Neural progenitor cell (in vitro differentiated cells): ENCODE data around the gene HCLS1. TPM values are rescaled to one million over a fixed set of nuclear protein-coding genes. Genes with fewer than 3 reads are reported as not detected.

Experiments used
- DNase-seq: peaks from one replicate; pipeline ENCODE4 v3.0.0-alpha.2; 2016; ENCODE audit warnings: low spot score
- H2AFZ ChIP-seq: fragments of 200-600 bp; sonication (generic); replicated peaks from 2 replicates; pipeline ENCODE4 v1.6.1; 2016; ENCODE audit warnings: antibody characterized with exemption
- H3F3A ChIP-seq: fragments of 200-600 bp; sonication (generic); 2 replicates; pipeline ENCODE4 v1.6.1; 2016; ENCODE audit warnings: antibody characterized with exemption, low read depth
- H3K27ac ChIP-seq: fragments of 200-600 bp; sonication (generic); 2 replicates; pipeline ENCODE4 v1.5.1; 2016; ENCODE audit warnings: mild to moderate bottlenecking
- H3K27me3 ChIP-seq: fragments of 200-600 bp; sonication (generic); 2 replicates; pipeline ENCODE4 v1.6.1; 2016; ENCODE audit warnings: mild to moderate bottlenecking, moderate library complexity
- H3K36me3 ChIP-seq: fragments of 200-600 bp; sonication (generic); 2 replicates; pipeline ENCODE4 v1.5.1; 2016
- H3K4me1 ChIP-seq: fragments of 200-600 bp; sonication (generic); 2 replicates; pipeline ENCODE4 v1.6.1; 2016; ENCODE audit warnings: mixed run types
- H3K4me2 ChIP-seq: fragments of 200-600 bp; sonication (generic); 2 replicates; pipeline ENCODE4 v1.6.1; 2016
- H3K4me3 ChIP-seq: fragments of 200-600 bp; sonication (generic); 2 replicates; pipeline ENCODE4 v1.5.1; 2016
- H3K79me2 ChIP-seq: fragments of 200-600 bp; sonication (generic); 2 replicates; pipeline ENCODE4 v1.6.1; 2016; ENCODE audit warnings: low read depth
- H3K9ac ChIP-seq: fragments of 200-600 bp; sonication (generic); 2 replicates; pipeline ENCODE4 v1.6.1; 2016
- H3K9me3 ChIP-seq: fragments of 200-600 bp; sonication (generic); 2 replicates; pipeline ENCODE4 v1.5.1; 2016; ENCODE audit warnings: low read depth
- H4K20me1 ChIP-seq: fragments of 200-600 bp; sonication (generic); 2 replicates; pipeline ENCODE4 v1.6.1; 2016; ENCODE audit warnings: low read depth
- H3K27ac Mint-ChIP-seq: 3 replicates; pipeline ENCODE4 v1.8.0; 2021; ENCODE audit warnings: mixed read lengths
- H3K27me3 Mint-ChIP-seq: 2 replicates; pipeline ENCODE4 v1.8.0; 2022; ENCODE audit warnings: low read depth, mild to moderate bottlenecking, inconsistent platforms, moderate library complexity, mixed read lengths; ENCODE audit not compliant: insufficient read depth
- H3K36me3 Mint-ChIP-seq: 3 replicates; pipeline ENCODE4 v1.8.0; 2021; ENCODE audit warnings: mixed read lengths
- H3K4me1 Mint-ChIP-seq: 3 replicates; pipeline ENCODE4 v1.8.0; 2021; ENCODE audit warnings: mixed read lengths
- H3K4me3 Mint-ChIP-seq: 3 replicates; pipeline ENCODE4 v1.8.0; 2021; ENCODE audit warnings: mild to moderate bottlenecking, moderate library complexity, mixed read lengths
- H3K9me3 Mint-ChIP-seq: 3 replicates; pipeline ENCODE4 v1.8.0; 2020; ENCODE audit warnings: mixed read lengths
- CTCF ChIP-seq: fragments of 200-600 bp; sonication (generic); IDR thresholded peaks from 2 replicates; pipeline ENCODE4 v1.5.1; 2017; ENCODE audit warnings: antibody characterized with exemption, mild to moderate bottlenecking
- EZH2 ChIP-seq: fragments of 200-600 bp; sonication (generic); IDR thresholded peaks from 2 replicates; pipeline ENCODE4 v1.6.1; 2017; ENCODE audit warnings: antibody characterized with exemption, mild to moderate bottlenecking, moderate library complexity
- EZH2phosphoT487 ChIP-seq: fragments of 200-600 bp; sonication (generic); IDR thresholded peaks from 2 replicates; pipeline ENCODE4 v1.6.1; 2017; ENCODE audit warnings: antibody characterized with exemption
- total RNA-seq: library from RNA; depleted of rRNA; stranded (reverse); fragments of >200 nt; gene quantifications from 2 replicates; pipeline ENCODE4 v1.2.3, GENCODE V29; 2015; ENCODE audit warnings: low replicate concordance

The HCLS1 gene, protein sequence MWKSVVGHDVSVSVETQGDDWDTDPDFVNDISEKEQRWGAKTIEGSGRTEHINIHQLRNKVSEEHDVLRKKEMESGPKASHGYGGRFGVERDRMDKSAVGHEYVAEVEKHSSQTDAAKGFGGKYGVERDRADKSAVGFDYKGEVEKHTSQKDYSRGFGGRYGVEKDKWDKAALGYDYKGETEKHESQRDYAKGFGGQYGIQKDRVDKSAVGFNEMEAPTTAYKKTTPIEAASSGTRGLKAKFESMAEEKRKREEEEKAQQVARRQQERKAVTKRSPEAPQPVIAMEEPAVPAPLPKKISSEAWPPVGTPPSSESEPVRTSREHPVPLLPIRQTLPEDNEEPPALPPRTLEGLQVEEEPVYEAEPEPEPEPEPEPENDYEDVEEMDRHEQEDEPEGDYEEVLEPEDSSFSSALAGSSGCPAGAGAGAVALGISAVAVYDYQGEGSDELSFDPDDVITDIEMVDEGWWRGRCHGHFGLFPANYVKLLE
- total RNA-seq = not detected in 2 replicates

- Histone ChIP-seq H2AFZ (no peak within 1 kb of the TSS), H3K79me2 (no peaks in the 10 kb centered on the region), H3K27me3 (no peaks in the 10 kb centered on the region), H3F3A (no peaks in the 10 kb centered on the region), H3K27ac (no peak within 1 kb of the TSS), H3K4me1 (no peaks in the 10 kb centered on the region), H3K36me3 (no peaks in the 10 kb centered on the region), H4K20me1 (no peaks in the 10 kb centered on the region), H3K9me3 (no peaks in the 10 kb centered on the region), H3K9ac (no peak within 1 kb of the TSS), H3K4me2 (no peak within 1 kb of the TSS), H3K4me3 (no peak within 1 kb of the TSS)
- H3K9me3 Mint-ChIP-seq = no peaks in the 10 kb centered on the region
- TF ChIP-seq EZH2phosphoT487 (no peak), CTCF (no peak), EZH2 (no peak)
- peaks cover 5% of the 10 kb centered on the region for H3K27me3 Mint-ChIP-seq
- no peak within 1 kb of the TSS for H3K27ac Mint-ChIP-seq
- H3K4me3 Mint-ChIP-seq = no peak within 1 kb of the TSS
- H3K36me3 Mint-ChIP-seq = peaks cover 14% of the 10 kb centered on the region
- H3K4me1 Mint-ChIP-seq = peaks cover under 1% of the 10 kb centered on the region
- DNase-seq = no peak
These were observed at the start of gene HCLS1 for GRCh38 chr3:121660356-121661171. HCLS1 (minus strand) TSS chr3:121660903; CDS start chr3:121658347, 2,556 bp downstream.

DNA sequence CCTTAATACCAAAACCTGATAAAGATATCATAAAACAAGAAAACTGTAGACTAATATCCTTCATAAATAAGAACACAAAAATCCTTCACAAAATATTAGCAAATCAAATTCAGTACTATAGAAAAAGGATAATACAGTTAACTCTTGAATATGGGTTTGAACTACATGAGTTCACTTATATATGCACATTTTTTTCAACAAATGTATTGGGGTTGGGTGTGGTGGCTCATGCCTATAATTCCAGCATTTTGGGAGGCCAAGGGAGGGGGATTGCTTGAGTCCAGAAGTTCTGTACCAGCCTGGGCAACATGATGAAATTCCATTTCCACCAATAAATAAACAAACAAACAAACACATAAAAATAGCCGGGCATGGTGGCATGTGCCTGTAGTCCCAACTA lies 49.6 kb upstream of the HCLS1 start:
- Mint-ChIP-seq H3K27me3 (peaks cover 2% of the 10 kb centered on the region), H3K9me3 (no peaks in the 10 kb centered on the region), H3K4me3 (no peak overlapping the region), H3K4me1 (no peaks in the 10 kb centered on the region), H3K27ac (no peak overlapping the region), H3K36me3 (peaks cover 22% of the 10 kb centered on the region)
- Histone ChIP-seq H2AFZ (no peak overlapping the region), H3K9me3 (no peaks in the 10 kb centered on the region), H3K36me3 (peaks cover 6% of the 10 kb centered on the region), H3K79me2 (no peaks in the 10 kb centered on the region), H3K4me3 (no peak overlapping the region), H3K27ac (no peak overlapping the region), H3K9ac (no peak overlapping the region), H3K4me1 (no peaks in the 10 kb centered on the region), H3F3A (no peaks in the 10 kb centered on the region), H3K4me2 (no peak overlapping the region), H3K27me3 (no peaks in the 10 kb centered on the region), H4K20me1 (no peaks in the 10 kb centered on the region)
- DNase-seq = no peak
- no peak for TF ChIP-seq EZH2
- no peak for TF ChIP-seq CTCF
- TF ChIP-seq EZH2phosphoT487 = no peak

- Mint-ChIP-seq H3K4me3 (no peak overlapping the region), H3K27ac (no peak overlapping the region), H3K27me3 (peaks cover 2% of the 10 kb centered on the region), H3K36me3 (peaks cover 25% of the 10 kb centered on the region), H3K4me1 (no peaks in the 10 kb centered on the region), H3K9me3 (no peaks in the 10 kb centered on the region)
- no peak overlapping the region for H3K4me2 ChIP-seq
- no peaks in the 10 kb centered on the region for H4K20me1 ChIP-seq
- no peaks in the 10 kb centered on the region for H3K4me1 ChIP-seq
- no peak overlapping the region for H3K27ac ChIP-seq
- no peak overlapping the region for H2AFZ ChIP-seq
- no peaks in the 10 kb centered on the region for H3K9me3 ChIP-seq
- H3K36me3 ChIP-seq = peaks cover 3% of the 10 kb centered on the region
- no peaks in the 10 kb centered on the region for H3K27me3 ChIP-seq
- DNase-seq = no peak
- TF ChIP-seq EZH2 (no peak), EZH2phosphoT487 (no peak), CTCF (no peak)
- no peaks in the 10 kb centered on the region for H3F3A ChIP-seq
- no peaks in the 10 kb centered on the region for H3K79me2 ChIP-seq
- no peak overlapping the region for H3K4me3 ChIP-seq
- no peak overlapping the region for H3K9ac ChIP-seq
These were observed 47.0 kb upstream of the HCLS1 start for GRCh38 chr3:121707531-121708273.
